Urinary bladder (tissue), 4 donors: ENCODE results near the gene TFF1. TPM values are rescaled to one million over a fixed set of nuclear protein-coding genes. Genes with fewer than 3 reads are reported as not detected.

Experiments used
- DNase-seq: peaks from one replicate; pipeline ENCODE4 v3.0.0-alpha.2; 2015; ENCODE audit errors: extremely low spot score
- H3K27ac ChIP-seq: one replicate; pipeline ENCODE4 v1.5.1; 2013; ENCODE audit warnings: low read depth, mild to moderate bottlenecking, moderate library complexity
- H3K36me3 ChIP-seq: one replicate; pipeline ENCODE4 v1.6.1; 2013; ENCODE audit warnings: mild to moderate bottlenecking, moderate library complexity; ENCODE audit not compliant: insufficient read depth
- H3K4me1 ChIP-seq: one replicate; pipeline ENCODE4 v1.6.1; 2013; ENCODE audit warnings: mild to moderate bottlenecking, moderate library complexity; ENCODE audit not compliant: insufficient read depth
- H3K4me3 ChIP-seq: one replicate; pipeline ENCODE4 v1.5.1; 2013; ENCODE audit warnings: low read depth, low read length
- WGBS: extraction: QIAGEN DNeasy Blood & Tissue Kit; methylation state at CpG from one replicate; pipeline ENCODE4 v1.1.7; 2013; 5-methylcytosine and 5-hydroxymethylcytosine counted together
- polyA plus RNA-seq: library from polyadenylated mRNA; stranded (reverse); fragments of 200-250 nt; gene quantifications from one replicate; pipeline ENCODE4 v1.2.3, GENCODE V29; 2013
- total RNA-seq: library from RNA; depleted of rRNA; stranded (reverse); fragments of >200 nt; gene quantifications from one replicate; pipeline ENCODE4 v1.2.3, GENCODE V29; 2014
- donor health status: healthy with polysubstance abuse.
- donor health status: healthy.

The TFF1 gene
- total and polyA plus RNA-seq, 2 donors: not detected

GRCh38 chr21:42331660-42332059 is 34.7 kb downstream of the TFF1 start:
- Histone ChIP-seq H3K4me3 (no peak overlapping the region), H3K27ac (no peak overlapping the region), H3K4me1 (no peaks in the 10 kb centered on the region), H3K36me3 (no peaks in the 10 kb centered on the region)
- DNase-seq: no peak

- Histone ChIP-seq H3K27ac (no peak overlapping the region), H3K4me3 (no peak overlapping the region), H3K4me1 (no peaks in the 10 kb centered on the region), H3K36me3 (no peaks in the 10 kb centered on the region)
- 88% methylated on average over 4 of the region's 4 CpGs for WGBS
- DNase-seq: no peak
These were observed 35.7 kb downstream of the TFF1 start for GRCh38 chr21:42330380-42331371.

GRCh38 chr21:42324896-42325295 is 41.4 kb downstream of the TFF1 start:
- Histone ChIP-seq H3K27ac (no peak overlapping the region), H3K4me1 (no peaks in the 10 kb centered on the region), H3K4me3 (no peak overlapping the region), H3K36me3 (no peaks in the 10 kb centered on the region)
- DNase-seq: no peak
- 76% methylated on average over 6 of the region's 6 CpGs for WGBS

GRCh38 chr21:42321845-42322244 is 44.5 kb downstream of the TFF1 start:
- WGBS: 86% methylated on average over 4 of the region's 4 CpGs
- no peak for DNase-seq

GRCh38 chr21:42321231-42321630 is 45.1 kb downstream of the TFF1 start:
- DNase-seq: no peak
- Histone ChIP-seq H3K4me1 (no peaks in the 10 kb centered on the region), H3K27ac (no peak overlapping the region), H3K4me3 (no peak overlapping the region), H3K36me3 (no peaks in the 10 kb centered on the region)
- WGBS: 82% methylated on average over 10 of the region's 10 CpGs

More at GRCh38 chr21:42321845-42322244, 44.5 kb downstream of the TFF1 start:
- H3K36me3 ChIP-seq: no peaks in the 10 kb centered on the region
- no peak overlapping the region for H3K27ac ChIP-seq
- no peak overlapping the region for H3K4me3 ChIP-seq
- no peaks in the 10 kb centered on the region for H3K4me1 ChIP-seq

- Histone ChIP-seq H3K27ac (no peak overlapping the region), H3K36me3 (no peaks in the 10 kb centered on the region), H3K4me3 (no peak overlapping the region), H3K4me1 (no peaks in the 10 kb centered on the region)
- WGBS: 92% methylated on average over 8 of the region's 8 CpGs
- DNase-seq: no peak
These were observed 45.5 kb downstream of the TFF1 start for GRCh38 chr21:42320791-42321190.

GRCh38 chr21:42319851-42320572 is 46.3 kb downstream of the TFF1 start:
- DNase-seq: no peak
- 65% methylated on average over 17 of the region's 17 CpGs for WGBS
- no peak overlapping the region for H3K27ac ChIP-seq
- no peaks in the 10 kb centered on the region for H3K36me3 ChIP-seq
- no peak overlapping the region for H3K4me3 ChIP-seq
- no peaks in the 10 kb centered on the region for H3K4me1 ChIP-seq

- Histone ChIP-seq H3K36me3 (no peaks in the 10 kb centered on the region), H3K4me3 (no peak overlapping the region), H3K4me1 (no peaks in the 10 kb centered on the region), H3K27ac (no peak overlapping the region)
- no peak for DNase-seq
- WGBS: 71% methylated on average over 10 of the region's 10 CpGs
These were observed 47.0 kb downstream of the TFF1 start for GRCh38 chr21:42319376-42319775.

- Histone ChIP-seq H3K4me1 (no peaks in the 10 kb centered on the region), H3K36me3 (no peaks in the 10 kb centered on the region), H3K27ac (no peak overlapping the region), H3K4me3 (no peak overlapping the region)
- DNase-seq: no peak
- WGBS: 74% methylated on average over 20 of the region's 20 CpGs
These were observed 48.2 kb downstream of the TFF1 start for GRCh38 chr21:42317826-42318746.

- DNase-seq: no peak
- WGBS: 71% methylated on average over 8 of the region's 8 CpGs
- H3K4me3 ChIP-seq: no peak overlapping the region
- no peak overlapping the region for H3K27ac ChIP-seq
- H3K4me1 ChIP-seq: no peaks in the 10 kb centered on the region
- H3K36me3 ChIP-seq: no peaks in the 10 kb centered on the region
These were observed 49.0 kb downstream of the TFF1 start for GRCh38 chr21:42317341-42317741.

- no peaks in the 10 kb centered on the region for H3K4me1 ChIP-seq
- WGBS: 87% methylated on average over 16 of the region's 16 CpGs
- no peak overlapping the region for H3K27ac ChIP-seq
- no peaks in the 10 kb centered on the region for H3K36me3 ChIP-seq
- DNase-seq: no peak
- H3K4me3 ChIP-seq: no peak overlapping the region
These were observed 49.4 kb downstream of the TFF1 start for GRCh38 chr21:42316891-42317290.

GRCh38 chr21:42315296-42315891 is 50.9 kb downstream of the TFF1 start, which contains the start of gene TFF3:
TSS of gene TFF3 (minus strand) at chr21:42315409. CDS start at chr21:42315374, 35 bp downstream.
- H3K4me1 ChIP-seq: no peaks in the 10 kb centered on the region
- H3K27ac ChIP-seq: no peak within 1 kb of the TSS
- H3K4me3 ChIP-seq: no peak within 1 kb of the TSS
- 69% methylated on average over 15 of the region's 15 CpGs for whole genome bisulfite sequencing
- no peaks in the 10 kb centered on the region for H3K36me3 ChIP-seq
- no peak for DNase-seq
